Neuronal stem cell (in vitro differentiated cells): ENCODE results near the gene PIK3C2G.

Source experiments
- DNase-seq: peaks from one replicate; pipeline ENCODE4 v3.0.0-alpha.2; 2013; ENCODE audit warnings: low spot score
- H2AFZ ChIP-seq: one replicate; pipeline ENCODE4 v1.6.1; 2013; ENCODE audit warnings: mild to moderate bottlenecking, low read length, inconsistent platforms
- H2AK5ac ChIP-seq: 2 replicates; pipeline ENCODE4 v1.6.1; 2013; ENCODE audit warnings: low read depth, mild to moderate bottlenecking, inconsistent platforms, low read length, moderate library complexity, mixed read lengths
- H2BK120ac ChIP-seq: 2 replicates; pipeline ENCODE4 v1.6.1; 2013; ENCODE audit warnings: low read depth, mild to moderate bottlenecking, inconsistent platforms, low read length, moderate library complexity, mixed read lengths
- H2BK12ac ChIP-seq: one replicate; pipeline ENCODE4 v1.6.1; 2013; ENCODE audit warnings: low read length, inconsistent platforms
- H2BK15ac ChIP-seq: 2 replicates; pipeline ENCODE4 v1.6.1; 2013; ENCODE audit warnings: mild to moderate bottlenecking, low read length, inconsistent platforms, mixed read lengths
- H2BK5ac ChIP-seq: one replicate; pipeline ENCODE4 v1.6.1; 2013; ENCODE audit warnings: inconsistent platforms, mild to moderate bottlenecking, low read length, moderate library complexity
- H3K14ac ChIP-seq: one replicate; pipeline ENCODE4 v1.6.1; 2013; ENCODE audit warnings: low read length, inconsistent platforms
- H3K18ac ChIP-seq: 2 replicates; pipeline ENCODE4 v1.6.1; 2013; ENCODE audit warnings: low read length, inconsistent platforms
- H3K23ac ChIP-seq: 2 replicates; pipeline ENCODE4 v1.6.1; 2013; ENCODE audit warnings: low read depth, mild to moderate bottlenecking, mixed read lengths, low read length, inconsistent platforms; ENCODE audit not compliant: poor library complexity
- H3K27ac ChIP-seq: replicated peaks from 3 replicates; pipeline ENCODE4 v1.5.1; 2013; ENCODE audit warnings: low read length, inconsistent platforms
- H3K27me3 ChIP-seq, 3 experiments: 2 replicates each; pipeline ENCODE4 v1.6.1; 2013; ENCODE audit warnings: low read length in 3 of 3, mild to moderate bottlenecking in 2 of 3, inconsistent platforms in 1 of 3, low read depth in 1 of 3, mixed read lengths in 1 of 3, moderate library complexity in 1 of 3; ENCODE audit not compliant: control insufficient read depth in 3 of 3, insufficient read depth in 3 of 3
- H3K36me3 ChIP-seq, 2 donors: replicated peaks in 1 of 2; 2 replicates each; pipeline ENCODE4 v1.6.1; 2013; ENCODE audit warnings: low read length in 2 of 2; ENCODE audit not compliant: control insufficient read depth in 2 of 2, insufficient read depth in 2 of 2
- H3K4ac ChIP-seq: 2 replicates; pipeline ENCODE4 v1.6.1; 2013; ENCODE audit warnings: inconsistent platforms, mild to moderate bottlenecking, low read length, moderate library complexity
- H3K4me1 ChIP-seq, 2 donors: 1 replicate in 1 of 2; 2 replicates in 1 of 2; pipeline ENCODE4 v1.6.1; 2013; ENCODE audit warnings: low read length in 2 of 2, low read depth in 1 of 2; ENCODE audit not compliant: control insufficient read depth in 2 of 2, insufficient read depth in 1 of 2
- H3K4me2 ChIP-seq: one replicate; pipeline ENCODE4 v1.6.1; 2013; ENCODE audit warnings: mild to moderate bottlenecking, low read length, inconsistent platforms; ENCODE audit not compliant: insufficient read depth, poor library complexity, severe bottlenecking
- H3K4me3 ChIP-seq, 2 donors: 2 replicates each; pipeline ENCODE4 v1.5.1; 2013; ENCODE audit warnings: low read length in 2 of 2, mild to moderate bottlenecking in 2 of 2, inconsistent platforms in 1 of 2, moderate library complexity in 1 of 2
- H3K79me1 ChIP-seq: one replicate; pipeline ENCODE4 v1.6.1; 2013; ENCODE audit warnings: low read depth, mild to moderate bottlenecking, inconsistent platforms, low read length, moderate library complexity
- H3K9ac ChIP-seq: one replicate; pipeline ENCODE4 v1.6.1; 2013; ENCODE audit warnings: mild to moderate bottlenecking, low read depth, low read length, inconsistent platforms; ENCODE audit not compliant: poor library complexity
- H3K9me3 ChIP-seq, 2 donors: replicated peaks in 1 of 2; 2 replicates each; pipeline versions ENCODE3 to v1.6.1; 2013; ENCODE audit warnings: low read length in 2 of 2, mild to moderate bottlenecking in 2 of 2, inconsistent platforms in 1 of 2, low read depth in 1 of 2, mixed read lengths in 1 of 2, moderate library complexity in 1 of 2; ENCODE audit not compliant: control insufficient read depth in 2 of 2, insufficient read depth in 1 of 2
- H4K8ac ChIP-seq: one replicate; pipeline ENCODE4 v1.6.1; 2013; ENCODE audit warnings: low read depth, mild to moderate bottlenecking, inconsistent platforms, low read length, moderate library complexity
- H4K91ac ChIP-seq: one replicate; pipeline ENCODE4 v1.6.1; 2013; ENCODE audit warnings: low read length, low read depth, mild to moderate bottlenecking, inconsistent platforms; ENCODE audit not compliant: poor library complexity
- WGBS, 2 donors: extraction: QIAGEN DNeasy Blood & Tissue Kit; methylation state at CpG; one replicate each; pipeline ENCODE4 v1.1.7; 2013; ENCODE audit warnings: missing lambda C conversion rate in 2 of 2, mixed read lengths in 1 of 2; ENCODE audit not compliant: insufficient read length in 2 of 2, insufficient replicate concordance in 1 of 2; ENCODE audit errors: extremely low coverage in 2 of 2; 5-methylcytosine and 5-hydroxymethylcytosine counted together

The PIK3C2G gene

GRCh38 chr12:18651525-18651924 is 390.2 kb downstream of the PIK3C2G start:
- Histone ChIP-seq H3K23ac (no peak overlapping the region), H2BK5ac (no peak overlapping the region), H2BK12ac (no peak overlapping the region), H3K9me3 (no peaks in the 10 kb centered on the region), H4K91ac (no peak overlapping the region), H3K4me3 (no peak overlapping the region), H2AK5ac (no peak overlapping the region), H2BK15ac (no peak overlapping the region), H4K8ac (no peak overlapping the region), H3K36me3 (no peaks in the 10 kb centered on the region), H3K27me3 (no peaks in the 10 kb centered on the region), H3K4ac (no peak overlapping the region), H2AFZ (no peak overlapping the region), H3K4me2 (no peak overlapping the region), H3K4me1 (peaks cover 0 to 9% of the 10 kb centered on the region in 2 donors), H3K18ac (no peak overlapping the region), H3K14ac (no peak overlapping the region), H3K9ac (no peak overlapping the region), H3K27ac (no peak overlapping the region), H3K79me1 (no peaks in the 10 kb centered on the region), H2BK120ac (no peak overlapping the region)
- no CpG with 5 or more reads among the region's 2 CpGs for WGBS, 2 donors
- no peak for DNase-seq

GRCh38 chr12:18652596-18652995 is 391.3 kb downstream of the PIK3C2G start:
- Histone ChIP-seq H3K79me1 (no peaks in the 10 kb centered on the region), H4K8ac (no peak overlapping the region), H3K23ac (no peak overlapping the region), H3K14ac (no peak overlapping the region), H2BK15ac (no peak overlapping the region), H2BK5ac (no peak overlapping the region), H3K9me3 (peaks cover 0 to 3% of the 10 kb centered on the region in 2 donors), H4K91ac (no peak overlapping the region), H3K4ac (no peak overlapping the region), H3K27me3 (no peaks in the 10 kb centered on the region), H3K27ac (no peak overlapping the region), H2AK5ac (no peak overlapping the region), H2BK12ac (no peak overlapping the region), H3K18ac (no peak overlapping the region), H3K36me3 (no peaks in the 10 kb centered on the region), H2AFZ (no peak overlapping the region), H3K4me3 (no peak overlapping the region), H3K9ac (no peak overlapping the region), H3K4me2 (no peak overlapping the region), H3K4me1 (peaks cover 0 to 7% of the 10 kb centered on the region in 2 donors), H2BK120ac (no peak overlapping the region)
- no peak for DNase-seq

DNA sequence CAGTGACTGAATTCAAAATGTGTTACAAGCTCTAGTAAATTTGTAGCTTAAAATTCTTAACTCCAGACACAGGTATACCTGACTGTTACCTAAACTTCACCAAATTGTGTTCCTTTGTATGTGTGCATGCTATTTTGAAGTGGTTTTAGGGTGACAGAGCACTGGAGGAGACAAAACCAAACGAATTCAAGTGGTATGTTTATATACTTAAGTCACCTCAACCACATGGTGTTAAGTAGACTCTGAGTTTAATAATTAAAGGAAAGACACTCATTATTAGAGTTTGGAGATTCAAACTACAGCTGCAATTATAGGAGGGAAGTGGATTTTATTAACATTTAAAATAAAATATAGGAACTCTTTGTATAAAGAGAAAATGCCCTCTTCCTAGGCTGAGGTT is 392.1 kb downstream of the PIK3C2G start:
- H3K4me3 ChIP-seq = no peak overlapping the region

GRCh38 chr12:18655351-18655750 is 394.0 kb downstream of the PIK3C2G start:
- Histone ChIP-seq H3K18ac (no peak overlapping the region), H3K27ac (no peak overlapping the region), H4K91ac (no peak overlapping the region), H3K79me1 (no peaks in the 10 kb centered on the region), H3K27me3 (no peaks in the 10 kb centered on the region), H3K23ac (no peak overlapping the region), H3K4ac (no peak overlapping the region), H2BK12ac (no peak overlapping the region), H3K4me3 (no peak overlapping the region), H2AFZ (no peak overlapping the region), H3K9ac (no peak overlapping the region), H3K4me2 (no peak overlapping the region), H3K4me1 (no peaks in the 10 kb centered on the region), H2BK15ac (no peak overlapping the region), H2BK5ac (no peak overlapping the region), H2AK5ac (no peak overlapping the region), H3K36me3 (no peaks in the 10 kb centered on the region), H2BK120ac (no peak overlapping the region), H3K14ac (no peak overlapping the region), H4K8ac (no peak overlapping the region), H3K9me3 (peaks cover 3% of the 10 kb centered on the region in 2 donors)
- no peak for DNase-seq
- no CpG with 5 or more reads among the region's 4 CpGs for WGBS, 2 donors

More for the DNA sequence above, 392.1 kb downstream of the PIK3C2G start:
- Histone ChIP-seq H2BK120ac (no peak overlapping the region), H3K27ac (no peak overlapping the region), H4K8ac (no peak overlapping the region), H2BK12ac (no peak overlapping the region), H3K4ac (no peak overlapping the region), H2AFZ (no peak overlapping the region), H3K14ac (no peak overlapping the region), H3K4me1 (peaks cover 0 to under 1% of the 10 kb centered on the region in 2 donors), H3K18ac (no peak overlapping the region), H2BK15ac (no peak overlapping the region), H3K9ac (no peak overlapping the region), H3K79me1 (no peaks in the 10 kb centered on the region), H4K91ac (no peak overlapping the region), H2BK5ac (no peak overlapping the region), H3K4me2 (no peak overlapping the region), H3K9me3 (peaks cover 3% of the 10 kb centered on the region in 2 donors), H3K27me3 (no peaks in the 10 kb centered on the region), H2AK5ac (no peak overlapping the region), H3K36me3 (no peaks in the 10 kb centered on the region), H3K23ac (no peak overlapping the region)
- WGBS, 2 donors = no CpG with 5 or more reads among the region's 1 CpG
- DNase-seq = no peak
